Endothelial cell of umbilical vein (primary cell): ENCODE results near the gene MED12L.

Source experiments
- CTCF ChIP-seq, 2 donors: IDR thresholded peaks; 1 replicate in 1 of 2; 2 replicates in 1 of 2; pipeline ENCODE4 v1.5.1; 2011; ENCODE audit warnings: low read length in 2 of 2, mild to moderate bottlenecking in 2 of 2, moderate library complexity in 2 of 2, control low read depth in 1 of 2, inconsistent platforms in 1 of 2, low read depth in 1 of 2; ENCODE audit not compliant: insufficient read depth in 1 of 2; ENCODE audit errors: extremely low read depth in 1 of 2
- POLR2A ChIP-seq: IDR thresholded peaks from 2 replicates; pipeline ENCODE4 v1.6.1; 2012; ENCODE audit warnings: low read depth, mild to moderate bottlenecking, control low read depth, low read length

GRCh38 chr3:151154566-151154965, 69.1 kb downstream of the MED12L start:
- no peak for TF ChIP-seq CTCF (IDR thresholded peaks at IDR 0.05; ENCODE audit: extremely low read depth in 1 of 2, insufficient read depth in 1 of 2, low read depth in 1 of 2, low read length in 2 of 2)
- no peak for TF ChIP-seq POLR2A
